Lung (tissue), 12 donors: ENCODE results near the gene EPB41L3. TPM values are rescaled to one million over a fixed set of nuclear protein-coding genes. Genes with fewer than 3 reads are reported as not detected.
A peak's percentile ranks its signal among the peaks of the same experiment; 100 is the strongest.

Experiments used
- ATAC-seq: fragments of 200-7000 bp; cut with Tn5 transposase; one replicate; pipeline ENCODE4 v1.9.1; 2020; ENCODE audit warnings: moderate number of reproducible peaks; ENCODE audit not compliant: insufficient read depth, low FRiP score
- DNase-seq, 3 donors: peaks; one replicate each; pipeline ENCODE4 v3.0.0-alpha.2; 2013 to 2017
- H3K27ac ChIP-seq, 2 donors: one replicate each; pipeline ENCODE4 v1.5.1; 2013; ENCODE audit warnings: mild to moderate bottlenecking in 2 of 2, moderate library complexity in 2 of 2, control low read depth in 1 of 2, inconsistent platforms in 1 of 2, low read depth in 1 of 2, low read length in 1 of 2
- H3K27me3 ChIP-seq, 3 donors: one replicate each; pipeline ENCODE4 v1.5.1; 2013; ENCODE audit warnings: low read length in 2 of 3; ENCODE audit not compliant: control insufficient read depth in 3 of 3, insufficient read depth in 3 of 3
- H3K36me3 ChIP-seq, 4 donors: one replicate each; pipeline ENCODE4 v1.5.1; 2013; ENCODE audit warnings: low read length in 4 of 4, mild to moderate bottlenecking in 1 of 4, moderate library complexity in 1 of 4; ENCODE audit not compliant: control insufficient read depth in 4 of 4, insufficient read depth in 4 of 4
- H3K4me1 ChIP-seq, 5 donors: one replicate each; pipeline ENCODE4 v1.5.1; 2013; ENCODE audit warnings: low read length in 5 of 5, mild to moderate bottlenecking in 2 of 5, moderate library complexity in 1 of 5; ENCODE audit not compliant: control insufficient read depth in 5 of 5, insufficient read depth in 5 of 5
- H3K4me3 ChIP-seq: one replicate; pipeline ENCODE4 v1.5.1; 2013; ENCODE audit warnings: mild to moderate bottlenecking, control low read depth, moderate library complexity
- H3K9ac ChIP-seq, 2 donors: one replicate each; pipeline ENCODE4 v1.5.1; 2013; ENCODE audit warnings: low read length in 2 of 2, control low read depth in 1 of 2; ENCODE audit not compliant: insufficient read depth in 1 of 2
- H3K9me3 ChIP-seq, 4 donors: one replicate each; pipeline ENCODE4 v1.5.1; 2013; ENCODE audit warnings: low read length in 3 of 4, mild to moderate bottlenecking in 1 of 4, moderate library complexity in 1 of 4; ENCODE audit not compliant: control insufficient read depth in 4 of 4, insufficient read depth in 3 of 4
- CTCF ChIP-seq: IDR thresholded peaks from 2 replicates; pipeline ENCODE4 v1.5.1; 2012; ENCODE audit warnings: mild to moderate bottlenecking; ENCODE audit errors: control extremely low read depth, extremely low read depth
- WGBS, 2 donors: extraction: QIAGEN DNeasy Blood & Tissue Kit; methylation state at CpG; one replicate each; pipeline ENCODE4 v1.1.7; 2013; 5-methylcytosine and 5-hydroxymethylcytosine counted together
- polyA plus RNA-seq, 2 donors: library from polyadenylated mRNA; stranded (reverse); fragments of 200-250 nt; gene quantifications; one replicate each; pipeline ENCODE4 v1.2.1, GENCODE V29; 2013
- total RNA-seq, 2 donors: library from RNA; depleted of rRNA in 1 of 2; stranded (reverse); fragments of >200 nt in 1 of 2; gene quantifications; one replicate each; pipeline ENCODE4 v1.2.1, GENCODE V29; 2014 to 2021
- donor health status: control.
- donor health status: control.
- donor health status: Bipolar disorder and iron deficiency.
- donor health status: healthy.
- donor health status: DM: yes; HTN: yes; CAD: no.

The EPB41L3 gene
- total and polyA plus RNA-seq, 4 donors, result 19.0 to 64.0 (median 39.9) TPM

GRCh38 chr18:5532066-5532465, 11.7 kb downstream of the EPB41L3 start:
- DNase-seq, result no peak
- H3K36me3 ChIP-seq, result no peaks in the 10 kb centered on the region
- WGBS, 2 donors, result 65 to 75% methylated on average over 3 of the region's 3 CpGs
- no peaks in the 10 kb centered on the region for H3K27me3 ChIP-seq
- no peak overlapping the region for H3K27ac ChIP-seq
- no peak for TF ChIP-seq CTCF
- no peaks in the 10 kb centered on the region for H3K9me3 ChIP-seq
- H3K4me1 ChIP-seq, result no peaks in the 10 kb centered on the region
- no peak for ATAC-seq
- no peak overlapping the region for H3K4me3 ChIP-seq
- H3K9ac ChIP-seq, result no peak overlapping the region

GRCh38 chr18:5530629-5531178, 13.1 kb downstream of the EPB41L3 start:
- Histone ChIP-seq H3K9ac (no peak overlapping the region), H3K36me3 (no peaks in the 10 kb centered on the region), H3K4me3 (no peak overlapping the region), H3K27me3 (no peaks in the 10 kb centered on the region), H3K27ac (no peak overlapping the region), H3K4me1 (no peaks in the 10 kb centered on the region), H3K9me3 (no peaks in the 10 kb centered on the region)
- ATAC-seq (no peak), DNase-seq (no peak)
- WGBS, 2 donors, result 85 to 86% methylated on average over 8 of the region's 8 CpGs
- TF ChIP-seq CTCF, result no peak

- TF ChIP-seq CTCF, result no peak
- ATAC-seq, result no peak
- WGBS, 2 donors, result 77 to 82% methylated on average over 3 of the region's 3 CpGs
These were observed 14.3 kb downstream of the EPB41L3 start for GRCh38 chr18:5529471-5529870.

GRCh38 chr18:5527603-5528002, 16.2 kb downstream of the EPB41L3 start:
- no peak for TF ChIP-seq CTCF
- ATAC-seq, result peak; percentile 34

More at GRCh38 chr18:5529471-5529870, 14.3 kb downstream of the EPB41L3 start:
- DNase-seq, result no peak
- no peaks in the 10 kb centered on the region for H3K36me3 ChIP-seq
- no peaks in the 10 kb centered on the region for H3K9me3 ChIP-seq
- no peak overlapping the region for H3K9ac ChIP-seq
- no peaks in the 10 kb centered on the region for H3K27me3 ChIP-seq
- peaks cover 0 to 3% (median 0%) of the 10 kb centered on the region in 5 donors for H3K4me1 ChIP-seq
- no peak overlapping the region for H3K4me3 ChIP-seq
- H3K27ac ChIP-seq, result no peak overlapping the region

More at GRCh38 chr18:5527603-5528002, 16.2 kb downstream of the EPB41L3 start:
- H3K4me3 ChIP-seq, result no peak overlapping the region
- no peaks in the 10 kb centered on the region for H3K9me3 ChIP-seq
- no peaks in the 10 kb centered on the region for H3K36me3 ChIP-seq
- H3K9ac ChIP-seq, result no peak overlapping the region
- no peaks in the 10 kb centered on the region for H3K27me3 ChIP-seq
- no peak for DNase-seq
- H3K27ac ChIP-seq, result no peak overlapping the region
- peaks cover 0 to 4% (median 0%) of the 10 kb centered on the region in 5 donors for H3K4me1 ChIP-seq
- WGBS, 2 donors, result 18 to 42% methylated on average over 6 of the region's 6 CpGs
